ENCODE results near the gene NRSN2.
"Not testable (repeated sequence)": the region's sequence is repeated elsewhere in the genome, so short reads cannot be mapped to it uniquely, and the experiment has no call there.

NRSN2 gene

GRCh38 chr20:371755-372542, 25.0 kb downstream of the NRSN2 start:
- no peaks in the 10 kb centered on the region for H3K36me3 ChIP-seq (ENCODE audit: control insufficient read depth, low read depth, low read length)
- no peak overlapping the region for H3K4me3 ChIP-seq (ENCODE audit: low read length)
- H3K4me1 ChIP-seq (ENCODE audit: control insufficient read depth, low read depth, low read length), result peaks cover 8% of the 10 kb centered on the region
- no peak overlapping the region for H3K9ac ChIP-seq (ENCODE audit: low read length)
- H3K27ac ChIP-seq (ENCODE audit: low read length), result no peak overlapping the region
- no peaks in the 10 kb centered on the region for H3K9me3 ChIP-seq (ENCODE audit: control insufficient read depth, low read depth, low read length)
- no peaks in the 10 kb centered on the region for H3K27me3 ChIP-seq (ENCODE audit: control insufficient read depth, insufficient read depth, low read length)

GRCh38 chr20:372543-373082, 25.7 kb downstream of the NRSN2 start:
- H3K27me3 ChIP-seq (ENCODE audit: control insufficient read depth, insufficient read depth, low read length); H3K4me1 ChIP-seq (ENCODE audit: control insufficient read depth, low read depth, low read length); H3K27ac ChIP-seq (ENCODE audit: low read length); H3K36me3 ChIP-seq (ENCODE audit: control insufficient read depth, low read depth, low read length); H3K4me3 ChIP-seq (ENCODE audit: low read length); H3K9ac ChIP-seq (ENCODE audit: low read length); H3K9me3 ChIP-seq (ENCODE audit: control insufficient read depth, low read depth, low read length): not testable (repeated sequence)

GRCh38 chr20:373171-373890, 26.4 kb downstream of the NRSN2 start:
- Histone ChIP-seq H3K36me3 (ENCODE audit: control insufficient read depth, low read depth, low read length) (no peaks in the 10 kb centered on the region), H3K4me1 (ENCODE audit: control insufficient read depth, low read depth, low read length) (peaks cover 8% of the 10 kb centered on the region), H3K4me3 (ENCODE audit: low read length) (no peak overlapping the region), H3K27ac (ENCODE audit: low read length) (no peak overlapping the region), H3K9me3 (ENCODE audit: control insufficient read depth, low read depth, low read length) (no peaks in the 10 kb centered on the region), H3K27me3 (ENCODE audit: control insufficient read depth, insufficient read depth, low read length) (no peaks in the 10 kb centered on the region), H3K9ac (ENCODE audit: low read length) (no peak overlapping the region)

DNA sequence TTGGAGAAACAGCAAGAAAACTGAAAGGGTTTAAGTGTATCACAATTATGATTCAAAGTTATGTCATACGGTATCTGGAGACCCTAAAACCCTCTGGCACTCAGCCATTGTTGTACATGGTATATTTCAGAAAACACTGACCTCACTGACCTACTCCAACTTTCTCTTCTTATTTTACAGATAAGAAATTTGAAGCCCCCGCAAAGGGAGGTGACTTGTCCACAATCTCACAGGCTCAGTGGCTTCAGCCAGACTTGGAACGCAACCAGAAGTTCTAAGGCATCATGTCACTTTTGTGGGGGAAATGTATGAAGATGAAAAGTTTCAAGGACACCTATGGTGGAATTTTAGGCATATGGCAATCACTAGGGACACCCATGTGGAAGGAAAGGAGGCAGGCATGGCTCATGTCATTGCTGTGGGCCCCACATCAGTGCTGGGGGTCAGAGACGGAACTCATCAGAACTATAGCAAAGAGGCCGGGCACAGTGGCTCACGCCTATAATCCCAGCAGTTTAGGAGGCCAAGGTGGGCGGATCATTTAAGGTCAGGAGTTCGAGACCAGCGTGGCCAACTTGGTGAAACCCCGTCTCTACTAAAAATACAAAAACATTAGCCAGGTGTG, 28.5 kb downstream of the NRSN2 start:
- Histone ChIP-seq H3K4me1 (ENCODE audit: control insufficient read depth, low read depth, low read length) (peaks cover 8% of the 10 kb centered on the region), H3K36me3 (ENCODE audit: control insufficient read depth, low read depth, low read length) (no peaks in the 10 kb centered on the region), H3K4me3 (ENCODE audit: low read length) (no peak overlapping the region), H3K9me3 (ENCODE audit: control insufficient read depth, low read depth, low read length) (no peaks in the 10 kb centered on the region), H3K27me3 (ENCODE audit: control insufficient read depth, insufficient read depth, low read length) (no peaks in the 10 kb centered on the region), H3K9ac (ENCODE audit: low read length) (no peak overlapping the region), H3K27ac (ENCODE audit: low read length) (no peak overlapping the region)

DNA sequence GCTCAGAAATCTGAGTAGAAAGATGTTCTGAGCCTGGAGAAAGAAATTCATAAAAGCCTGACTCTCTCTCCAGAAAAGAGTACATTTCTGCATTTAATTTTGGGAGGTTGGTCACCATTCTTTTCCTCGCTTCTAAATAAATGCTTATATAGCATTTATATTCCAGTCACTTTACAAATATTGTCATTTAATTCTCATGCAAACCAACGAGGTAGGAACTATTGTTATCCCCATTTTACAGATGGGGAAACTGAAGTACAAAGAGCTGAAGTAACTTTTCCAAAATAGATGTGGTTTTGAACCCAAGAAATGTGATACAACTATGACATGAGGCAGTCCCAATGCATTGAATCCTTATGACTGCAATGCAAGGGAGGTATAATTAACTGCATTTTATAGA, 29.2 kb downstream of the NRSN2 start:
- Histone ChIP-seq H3K9ac (ENCODE audit: low read length) (no peak overlapping the region), H3K27ac (ENCODE audit: low read length) (no peak overlapping the region), H3K36me3 (ENCODE audit: control insufficient read depth, low read depth, low read length) (no peaks in the 10 kb centered on the region), H3K4me1 (ENCODE audit: control insufficient read depth, low read depth, low read length) (peaks cover 8% of the 10 kb centered on the region), H3K9me3 (ENCODE audit: control insufficient read depth, low read depth, low read length) (no peaks in the 10 kb centered on the region), H3K27me3 (ENCODE audit: control insufficient read depth, insufficient read depth, low read length) (peaks cover under 1% of the 10 kb centered on the region), H3K4me3 (ENCODE audit: low read length) (no peak overlapping the region)

DNA sequence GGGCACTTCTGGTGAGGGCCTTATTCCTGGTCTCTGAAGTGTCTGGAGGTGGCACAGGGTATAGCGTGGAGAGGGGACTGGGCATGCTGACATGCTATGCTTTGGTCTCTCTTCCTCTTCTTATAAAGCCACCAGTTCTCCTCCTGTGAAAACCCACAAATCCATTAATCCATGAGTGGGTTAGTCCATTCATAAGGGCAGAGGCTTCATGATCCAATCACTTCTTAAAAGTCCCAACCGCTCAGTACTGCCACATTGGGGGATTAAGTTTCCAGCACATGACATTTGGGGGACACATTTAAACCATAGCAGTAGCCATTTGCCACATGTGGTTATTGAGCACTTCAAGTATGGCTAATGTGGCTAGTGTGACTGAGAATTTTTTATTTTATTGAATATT, 29.8 kb downstream of the NRSN2 start:
- Histone ChIP-seq H3K36me3 (ENCODE audit: control insufficient read depth, low read depth, low read length) (no peaks in the 10 kb centered on the region), H3K9ac (ENCODE audit: low read length) (no peak overlapping the region), H3K4me1 (ENCODE audit: control insufficient read depth, low read depth, low read length) (peaks cover 5% of the 10 kb centered on the region)

GRCh38 chr20:377578-377977, 30.7 kb downstream of the NRSN2 start:
- H3K9ac ChIP-seq (ENCODE audit: low read length); H3K36me3 ChIP-seq (ENCODE audit: control insufficient read depth, low read depth, low read length); H3K27ac ChIP-seq (ENCODE audit: low read length); H3K4me1 ChIP-seq (ENCODE audit: control insufficient read depth, low read depth, low read length); H3K9me3 ChIP-seq (ENCODE audit: control insufficient read depth, low read depth, low read length); H3K4me3 ChIP-seq (ENCODE audit: low read length): not testable (repeated sequence)
- H3K27me3 ChIP-seq (ENCODE audit: control insufficient read depth, insufficient read depth, low read length), result peaks cover 13% of the 10 kb centered on the region

More for the DNA sequence above, 29.8 kb downstream of the NRSN2 start:
- H3K27ac ChIP-seq (ENCODE audit: low read length), result no peak overlapping the region
- H3K9me3 ChIP-seq (ENCODE audit: control insufficient read depth, low read depth, low read length), result no peaks in the 10 kb centered on the region
- H3K4me3 ChIP-seq (ENCODE audit: low read length), result no peak overlapping the region
- peaks cover 7% of the 10 kb centered on the region for H3K27me3 ChIP-seq (ENCODE audit: control insufficient read depth, insufficient read depth, low read length)

DNA sequence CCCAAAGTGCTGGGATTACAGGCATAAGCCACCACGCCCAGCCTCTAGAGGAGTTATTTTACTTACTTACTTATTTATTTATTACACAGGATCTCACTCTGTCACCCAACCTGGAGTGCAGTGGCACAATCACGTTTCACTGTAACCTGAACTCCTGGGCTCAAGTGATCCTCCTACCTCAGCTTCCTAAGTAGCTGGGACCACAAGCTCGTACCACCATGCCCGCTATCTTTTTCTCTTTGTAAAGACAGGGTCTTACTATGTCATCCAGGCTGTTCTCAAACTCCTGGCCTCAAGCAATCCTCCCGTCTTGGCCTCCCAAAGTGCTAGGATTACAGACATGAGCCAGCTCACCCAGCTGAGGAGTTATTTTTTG, 32.0 kb downstream of the NRSN2 start:
- Histone ChIP-seq H3K27ac (ENCODE audit: low read length) (no peak overlapping the region), H3K4me3 (ENCODE audit: low read length) (no peak overlapping the region)

GRCh38 chr20:380763-381580, 34.1 kb downstream of the NRSN2 start:
- H3K27me3 ChIP-seq (ENCODE audit: control insufficient read depth, insufficient read depth, low read length), result peaks cover 20% of the 10 kb centered on the region
- no peaks in the 10 kb centered on the region for H3K36me3 ChIP-seq (ENCODE audit: control insufficient read depth, low read depth, low read length)
- H3K9me3 ChIP-seq (ENCODE audit: control insufficient read depth, low read depth, low read length), result no peaks in the 10 kb centered on the region
- H3K4me3 ChIP-seq (ENCODE audit: low read length), result peak overlapping the region; percentile 62
- no peaks in the 10 kb centered on the region for H3K4me1 ChIP-seq (ENCODE audit: control insufficient read depth, low read depth, low read length)
- H3K9ac ChIP-seq (ENCODE audit: low read length), result peak overlapping the region; percentile 39
- H3K27ac ChIP-seq (ENCODE audit: low read length), result no peak overlapping the region

More for the DNA sequence above, 32.0 kb downstream of the NRSN2 start:
- H3K9me3 ChIP-seq (ENCODE audit: control insufficient read depth, low read depth, low read length), result no peaks in the 10 kb centered on the region
- H3K36me3 ChIP-seq (ENCODE audit: control insufficient read depth, low read depth, low read length), result no peaks in the 10 kb centered on the region
- H3K27me3 ChIP-seq (ENCODE audit: control insufficient read depth, insufficient read depth, low read length), result peaks cover 20% of the 10 kb centered on the region
- no peaks in the 10 kb centered on the region for H3K4me1 ChIP-seq (ENCODE audit: control insufficient read depth, low read depth, low read length)
- no peak overlapping the region for H3K9ac ChIP-seq (ENCODE audit: low read length)

- Histone ChIP-seq H3K27me3 (ENCODE audit: control insufficient read depth, insufficient read depth, low read length) (peaks cover 20% of the 10 kb centered on the region), H3K36me3 (ENCODE audit: control insufficient read depth, low read depth, low read length) (no peaks in the 10 kb centered on the region), H3K27ac (ENCODE audit: low read length) (no peak overlapping the region), H3K4me1 (ENCODE audit: control insufficient read depth, low read depth, low read length) (no peaks in the 10 kb centered on the region), H3K4me3 (ENCODE audit: low read length) (peak overlapping the region; percentile 62), H3K9ac (ENCODE audit: low read length) (peak overlapping the region; percentile 39), H3K9me3 (ENCODE audit: control insufficient read depth, low read depth, low read length) (no peaks in the 10 kb centered on the region)
Observed at GRCh38 chr20:381581-382290, 34.8 kb downstream of the NRSN2 start.

Measured in iPS-18a (cell line).